ENCODE data around the gene BEAN1. TPM values are rescaled to one million over a fixed set of nuclear protein-coding genes. Genes with fewer than 3 reads are reported as not detected.

BEAN1 gene
- total RNA-seq = not detected in 2 replicates
- 0.02 and 0.07 TPM in 2 replicates for polyA plus RNA-seq
- 0.10 and 0.26 TPM in 2 replicates for polyA plus RNA-seq (2012)
- polyA minus RNA-seq (ENCODE audit: low replicate concordance) = not detected in 2 replicates

GRCh38 chr16:66427036-66427860 lies at the start of gene BEAN1:
Gene BEAN1 (plus strand): TSS chr16:66427295. CDS start chr16:66437677, 10,382 bp downstream.
- peak in 1 of 2 donors; percentile 31 for DNase-seq (ENCODE audit: low read depth in 2 of 2)
- Histone ChIP-seq H3K79me2 (ENCODE audit: control insufficient read depth, insufficient read depth, low read length) (no peaks in the 10 kb centered on the region), H3K4me1 (ENCODE audit: control insufficient read depth, extremely low read depth, insufficient read depth, low read length) (no peaks in the 10 kb centered on the region), H4K20me1 (ENCODE audit: control insufficient read depth, extremely low read depth, insufficient read depth, low read length) (no peaks in the 10 kb centered on the region), H3K9ac (ENCODE audit: insufficient read depth, low read length) (no peak within 1 kb of the TSS), H3K4me2 (ENCODE audit: extremely low read depth, insufficient read depth, low read length) (peak within 1 kb of the TSS; percentile 48), H3K36me3 (ENCODE audit: control insufficient read depth, insufficient read depth, low read length) (no peaks in the 10 kb centered on the region), H2AFZ (ENCODE audit: low read length) (peak within 1 kb of the TSS; percentile 19), H3K9me3 (ENCODE audit: control insufficient read depth, insufficient read depth, low read depth, low read length) (no peaks in the 10 kb centered on the region), H3K27me3 (ENCODE audit: control insufficient read depth, insufficient read depth, low read length) (peaks cover 47% of the 10 kb centered on the region), H3K27ac (ENCODE audit: insufficient read depth, low read length) (no peak within 1 kb of the TSS), H3K4me3 (replicated peaks in 1 of 4; ENCODE audit: control extremely low read depth in 1 of 4, insufficient read depth in 1 of 4, low read depth in 3 of 4, low read length in 4 of 4) (peak within 1 kb of the TSS in 1 of 4 experiments; percentile 25)
- no peak for TF ChIP-seq EZH2 (IDR thresholded peaks at IDR 0.05; ENCODE audit: low read length, missing control alignments)
- no peak for TF ChIP-seq CTCF (conservative IDR thresholded peaks at IDR 0.05 in 1 of 2, IDR thresholded peaks at IDR 0.05 in 1 of 2; ENCODE audit: low read depth in 1 of 2, low read length in 2 of 2)

GRCh38 chr16:66377324-66377723 lies 49.8 kb upstream of the BEAN1 start:
- no peak overlapping the region for H3K9ac ChIP-seq (ENCODE audit: insufficient read depth, low read length)
- no peak for DNase-seq (ENCODE audit: low read depth in 2 of 2)
- TF ChIP-seq CTCF (conservative IDR thresholded peaks at IDR 0.05 in 1 of 2, IDR thresholded peaks at IDR 0.05 in 1 of 2; ENCODE audit: low read depth in 1 of 2, low read length in 2 of 2) (no peak), EZH2 (IDR thresholded peaks at IDR 0.05; ENCODE audit: low read length, missing control alignments) (no peak)
- no peak overlapping the region for H3K4me2 ChIP-seq (ENCODE audit: extremely low read depth, insufficient read depth, low read length)
- H3K36me3 ChIP-seq (ENCODE audit: control insufficient read depth, insufficient read depth, low read length) = no peaks in the 10 kb centered on the region
- H3K4me3 ChIP-seq (replicated peaks in 1 of 4; ENCODE audit: control extremely low read depth in 1 of 4, insufficient read depth in 1 of 4, low read depth in 3 of 4, low read length in 4 of 4) = no peak overlapping the region
- H4K20me1 ChIP-seq (ENCODE audit: control insufficient read depth, extremely low read depth, insufficient read depth, low read length) = no peaks in the 10 kb centered on the region
- no peaks in the 10 kb centered on the region for H3K79me2 ChIP-seq (ENCODE audit: control insufficient read depth, insufficient read depth, low read length)
- H2AFZ ChIP-seq (ENCODE audit: low read length) = no peak overlapping the region
- H3K4me1 ChIP-seq (ENCODE audit: control insufficient read depth, extremely low read depth, insufficient read depth, low read length) = no peaks in the 10 kb centered on the region
- H3K9me3 ChIP-seq (ENCODE audit: control insufficient read depth, insufficient read depth, low read depth, low read length) = no peaks in the 10 kb centered on the region
- no peak overlapping the region for H3K27ac ChIP-seq (ENCODE audit: insufficient read depth, low read length)
- no peaks in the 10 kb centered on the region for H3K27me3 ChIP-seq (ENCODE audit: control insufficient read depth, insufficient read depth, low read length)

- Histone ChIP-seq H3K9ac (ENCODE audit: insufficient read depth, low read length) (no peak overlapping the region), H3K4me1 (ENCODE audit: control insufficient read depth, extremely low read depth, insufficient read depth, low read length) (no peaks in the 10 kb centered on the region), H3K9me3 (ENCODE audit: control insufficient read depth, insufficient read depth, low read depth, low read length) (no peaks in the 10 kb centered on the region), H4K20me1 (ENCODE audit: control insufficient read depth, extremely low read depth, insufficient read depth, low read length) (no peaks in the 10 kb centered on the region), H3K27me3 (ENCODE audit: control insufficient read depth, insufficient read depth, low read length) (no peaks in the 10 kb centered on the region), H3K4me3 (replicated peaks in 1 of 4; ENCODE audit: control extremely low read depth in 1 of 4, insufficient read depth in 1 of 4, low read depth in 3 of 4, low read length in 4 of 4) (no peak overlapping the region), H3K36me3 (ENCODE audit: control insufficient read depth, insufficient read depth, low read length) (no peaks in the 10 kb centered on the region), H2AFZ (ENCODE audit: low read length) (no peak overlapping the region), H3K79me2 (ENCODE audit: control insufficient read depth, insufficient read depth, low read length) (no peaks in the 10 kb centered on the region), H3K4me2 (ENCODE audit: extremely low read depth, insufficient read depth, low read length) (no peak overlapping the region), H3K27ac (ENCODE audit: insufficient read depth, low read length) (no peak overlapping the region)
- DNase-seq (ENCODE audit: low read depth in 2 of 2) = no peak
- TF ChIP-seq EZH2 (IDR thresholded peaks at IDR 0.05; ENCODE audit: low read length, missing control alignments) (no peak), CTCF (conservative IDR thresholded peaks at IDR 0.05 in 1 of 2, IDR thresholded peaks at IDR 0.05 in 1 of 2; ENCODE audit: low read depth in 1 of 2, low read length in 2 of 2) (no peak)
Observed at GRCh38 chr16:66378741-66379570, 48.1 kb upstream of the BEAN1 start.

Data from fibroblast of lung (primary cell).